ENCODE measurements around the gene CCDC70. TPM values are rescaled to one million over a fixed set of nuclear protein-coding genes. Genes with fewer than 3 reads are reported as not detected.
"Not testable (repeated sequence)": the region's sequence is repeated elsewhere in the genome, so short reads cannot be mapped to it uniquely, and the experiment has no call there.

CCDC70 gene
- total RNA-seq, 1 experiment from 2014 or later, result not detected

- no peak overlapping the region for H3K27ac Mint-ChIP-seq (ENCODE audit: low read depth, unreplicated experiment)
These were observed 44.0 kb downstream of the CCDC70 start for GRCh38 chr13:51905787-51906186.

DNA sequence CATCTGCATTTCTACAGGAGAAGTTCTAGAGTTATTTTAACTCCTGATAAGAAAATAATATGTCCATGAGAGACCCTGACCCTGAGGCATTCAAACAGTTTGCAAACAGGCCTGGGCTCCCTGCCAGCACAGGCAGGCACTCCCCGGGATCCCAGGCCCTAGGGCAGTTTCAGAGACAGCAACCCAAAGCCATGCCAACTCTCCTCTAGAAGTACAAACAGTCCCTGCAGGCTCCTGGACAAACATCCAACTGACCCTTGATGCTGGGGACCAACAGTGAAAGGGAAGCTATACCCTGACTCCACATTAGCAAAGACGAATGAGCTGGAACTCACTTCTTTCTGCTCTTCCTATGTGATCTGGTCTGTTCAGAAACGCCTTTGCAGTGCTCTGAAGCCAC, 44.8 kb downstream of the CCDC70 start:
- Mint-ChIP-seq H3K9me3 (ENCODE audit: unreplicated experiment) (no peaks in the 10 kb centered on the region), H3K4me1 (ENCODE audit: insufficient read depth, unreplicated experiment) (peaks cover 14% of the 10 kb centered on the region), H3K27ac (ENCODE audit: low read depth, unreplicated experiment) (no peak overlapping the region), H3K4me3 (ENCODE audit: unreplicated experiment) (no peak overlapping the region), H3K36me3 (ENCODE audit: insufficient read depth, unreplicated experiment) (no peaks in the 10 kb centered on the region), H3K27me3 (ENCODE audit: insufficient read depth, unreplicated experiment) (peaks cover 21% of the 10 kb centered on the region)
- POLR2A ChIA-PET, result interaction anchor here (0.6 to 1.4 kb wide), 3 partner anchors 106 to 550 kb away, joined by 3 read pairs; no protein-coding TSS in a partner anchor
- CTCF ChIA-PET, result interaction anchor here (0.7 to 1.4 kb wide), 5 partner anchors 8 to 222 kb away, joined by 3 to 6 read pairs (median 4); partner anchors contain the start of gene NEK5
- BruUV-seq (replicated peaks), result no TSS peak
- intact Hi-C loops (cut with micrococcal nuclease), result no loop called here
- DNase-seq (ENCODE audit: unreplicated experiment), result peak; percentile 69
- TF ChIP-seq, protein P1, sequence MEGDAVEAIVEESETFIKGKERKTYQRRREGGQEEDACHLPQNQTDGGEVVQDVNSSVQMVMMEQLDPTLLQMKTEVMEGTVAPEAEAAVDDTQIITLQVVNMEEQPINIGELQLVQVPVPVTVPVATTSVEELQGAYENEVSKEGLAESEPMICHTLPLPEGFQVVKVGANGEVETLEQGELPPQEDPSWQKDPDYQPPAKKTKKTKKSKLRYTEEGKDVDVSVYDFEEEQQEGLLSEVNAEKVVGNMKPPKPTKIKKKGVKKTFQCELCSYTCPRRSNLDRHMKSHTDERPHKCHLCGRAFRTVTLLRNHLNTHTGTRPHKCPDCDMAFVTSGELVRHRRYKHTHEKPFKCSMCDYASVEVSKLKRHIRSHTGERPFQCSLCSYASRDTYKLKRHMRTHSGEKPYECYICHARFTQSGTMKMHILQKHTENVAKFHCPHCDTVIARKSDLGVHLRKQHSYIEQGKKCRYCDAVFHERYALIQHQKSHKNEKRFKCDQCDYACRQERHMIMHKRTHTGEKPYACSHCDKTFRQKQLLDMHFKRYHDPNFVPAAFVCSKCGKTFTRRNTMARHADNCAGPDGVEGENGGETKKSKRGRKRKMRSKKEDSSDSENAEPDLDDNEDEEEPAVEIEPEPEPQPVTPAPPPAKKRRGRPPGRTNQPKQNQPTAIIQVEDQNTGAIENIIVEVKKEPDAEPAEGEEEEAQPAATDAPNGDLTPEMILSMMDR (IDR thresholded peaks at IDR 0.05; ENCODE audit: unreplicated experiment), result no peak

More at GRCh38 chr13:51905787-51906186, 44.0 kb downstream of the CCDC70 start:
- no TSS peak for BruUV-seq (replicated peaks)
- no peak overlapping the region for H3K4me3 Mint-ChIP-seq (ENCODE audit: unreplicated experiment)
- ChIA-PET CTCF (interaction anchor here (0.5 to 1.4 kb wide), 9 partner anchors 9 to 224 kb away, joined by 3 to 6 read pairs (median 4); partner anchors contain the start of gene NEK5), POLR2A (interaction anchor here (0.9 to 1.4 kb wide), 3 partner anchors 75 to 222 kb away, joined by 3 read pairs; no protein-coding TSS in a partner anchor)
- no peaks in the 10 kb centered on the region for H3K36me3 Mint-ChIP-seq (ENCODE audit: insufficient read depth, unreplicated experiment)
- DNase-seq (ENCODE audit: unreplicated experiment), result peak; percentile 47
- TF ChIP-seq, protein P1 (IDR thresholded peaks at IDR 0.05; ENCODE audit: unreplicated experiment), result no peak
- peaks cover 19% of the 10 kb centered on the region for H3K27me3 Mint-ChIP-seq (ENCODE audit: insufficient read depth, unreplicated experiment)
- intact Hi-C loops (cut with micrococcal nuclease), result no loop called here
- peaks cover 14% of the 10 kb centered on the region for H3K4me1 Mint-ChIP-seq (ENCODE audit: insufficient read depth, unreplicated experiment)
- no peaks in the 10 kb centered on the region for H3K9me3 Mint-ChIP-seq (ENCODE audit: unreplicated experiment)

- ChIA-PET POLR2A (no interaction called here), CTCF (interaction anchor here (0.7 to 1.3 kb wide), 2 partner anchors 12 to 38 kb away, joined by 3 to 6 read pairs; no protein-coding TSS in a partner anchor)
- Mint-ChIP-seq H3K36me3 (ENCODE audit: insufficient read depth, unreplicated experiment) (no peaks in the 10 kb centered on the region), H3K27ac (ENCODE audit: low read depth, unreplicated experiment) (no peak overlapping the region), H3K27me3 (ENCODE audit: insufficient read depth, unreplicated experiment) (peaks cover 27% of the 10 kb centered on the region), H3K9me3 (ENCODE audit: unreplicated experiment) (no peaks in the 10 kb centered on the region), H3K4me1 (ENCODE audit: insufficient read depth, unreplicated experiment) (peaks cover 14% of the 10 kb centered on the region), H3K4me3 (ENCODE audit: unreplicated experiment) (no peak overlapping the region)
- TF ChIP-seq, protein P1 (IDR thresholded peaks at IDR 0.05; ENCODE audit: unreplicated experiment), result no peak
- no peak for DNase-seq (ENCODE audit: unreplicated experiment)
- intact Hi-C loops (cut with micrococcal nuclease), result no loop called here
- BruUV-seq (replicated peaks), result no TSS peak
These were observed 45.4 kb downstream of the CCDC70 start for GRCh38 chr13:51907040-51907732.

DNA sequence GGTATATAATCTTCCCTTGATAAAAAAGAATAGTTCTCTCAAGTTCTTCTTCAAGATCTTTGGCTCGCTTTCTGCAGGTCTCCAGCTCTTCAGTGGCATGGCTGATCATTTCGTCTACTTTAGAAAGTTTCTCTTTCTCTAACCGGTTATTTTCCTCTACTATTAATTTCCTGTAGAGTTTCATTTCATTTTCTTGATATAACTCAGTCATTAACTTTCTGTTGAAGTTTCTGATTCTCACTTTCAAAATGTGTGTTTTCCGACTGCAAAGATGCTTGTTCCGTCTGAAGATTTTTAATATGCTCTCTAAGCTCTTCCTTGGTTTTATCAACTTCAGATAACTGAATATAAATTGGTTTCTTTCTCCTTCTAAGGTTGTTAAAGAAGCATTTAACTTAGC, 47.5 kb downstream of the CCDC70 start:
- H3K9me3 Mint-ChIP-seq (ENCODE audit: unreplicated experiment); H3K36me3 Mint-ChIP-seq (ENCODE audit: insufficient read depth, unreplicated experiment); DNase-seq (ENCODE audit: unreplicated experiment); BruUV-seq (replicated peaks); H3K4me3 Mint-ChIP-seq (ENCODE audit: unreplicated experiment); intact Hi-C loops (cut with micrococcal nuclease); H3K27ac Mint-ChIP-seq (ENCODE audit: low read depth, unreplicated experiment): not testable (repeated sequence)
- Mint-ChIP-seq H3K4me1 (ENCODE audit: insufficient read depth, unreplicated experiment) (peaks cover 18% of the 10 kb centered on the region), H3K27me3 (ENCODE audit: insufficient read depth, unreplicated experiment) (peaks cover 42% of the 10 kb centered on the region)
- ChIA-PET POLR2A (interaction anchor here (0.7 kb wide), 1 partner anchor 260 kb away, joined by 3 read pairs; no protein-coding TSS in a partner anchor), CTCF (interaction anchor here (0.5 kb wide), 1 partner anchor 211 kb away, joined by 3 read pairs; no protein-coding TSS in a partner anchor)

Measured in MCF 10A (cell line).